ENCODE results near the gene SETD6.

Gene SETD6

GRCh38 chr16:58501242-58502131, 13.8 kb upstream of the SETD6 start (continued):
- TF ChIP-seq ZNF639 (tag by site-specific recombination; IDR thresholded peaks at IDR 0.05) (0 out of 2 replicates have a peak, but pooled peaks have one; percentile 6), RBAK (tag by site-specific recombination; IDR thresholded peaks at IDR 0.05) (no peak), ZNF202 (tag by site-specific recombination; IDR thresholded peaks at IDR 0.05; ENCODE audit: borderline replicate concordance) (no peak), WT1 (tag by site-specific recombination; IDR thresholded peaks at IDR 0.05) (no peak), SP2 (tag by site-specific recombination; IDR thresholded peaks at IDR 0.05) (peak; percentile 87), ZXDB (tag by site-specific recombination; IDR thresholded peaks at IDR 0.05) (peak; percentile 38), ZBTB8A (tag by site-specific recombination; IDR thresholded peaks at IDR 0.05) (peak; percentile 94), ZNF274 (IDR thresholded peaks at IDR 0.05; ENCODE audit: low read length) (no peak), ZNF274 (tag by site-specific recombination; IDR thresholded peaks at IDR 0.05; ENCODE audit: borderline replicate concordance) (no peak), ZNF473 (tag by site-specific recombination; IDR thresholded peaks at IDR 0.05) (no peak), ZNF701 (tag by site-specific recombination; IDR thresholded peaks at IDR 0.05) (no peak), HOXD13 (CRISPR knock-in tag; IDR thresholded peaks at IDR 0.05; ENCODE audit: borderline replicate concordance) (no peak), ZNF776 (tag by site-specific recombination; IDR thresholded peaks at IDR 0.05; ENCODE audit: borderline replicate concordance) (no peak), ZBTB17 (tag by site-specific recombination; IDR thresholded peaks at IDR 0.05) (peak; percentile 53; the same call in 1 of the 2 replicates), ZNF221 (tag by site-specific recombination; IDR thresholded peaks at IDR 0.05; ENCODE audit: borderline replicate concordance) (no peak), SP3 (tag by site-specific recombination; IDR thresholded peaks at IDR 0.05) (peak; percentile 80), ZNF777 (tag by site-specific recombination; IDR thresholded peaks at IDR 0.05; ENCODE audit: borderline replicate concordance) (no peak), ZBTB20 (tag by site-specific recombination; IDR thresholded peaks at IDR 0.05) (peak; percentile 99), ZNF223 (tag by site-specific recombination; IDR thresholded peaks at IDR 0.05) (no peak), YY1 (tag by site-specific recombination; IDR thresholded peaks at IDR 0.05) (no peak), ZNF169 (tag by site-specific recombination; IDR thresholded peaks at IDR 0.05) (no peak; the same call in 1 of the 2 replicates), YY2 (tag by site-specific recombination; IDR thresholded peaks at IDR 0.05) (no peak), ZNF155 (tag by site-specific recombination; IDR thresholded peaks at IDR 0.05) (no peak), PATZ1 (tag by site-specific recombination; IDR thresholded peaks at IDR 0.05) (peak; percentile 89), BCL6B (tag by site-specific recombination; IDR thresholded peaks at IDR 0.05) (no peak), ZBTB48 (tag by site-specific recombination; IDR thresholded peaks at IDR 0.05) (peak; percentile 98), KLF8 (tag by site-specific recombination; IDR thresholded peaks at IDR 0.05) (no peak; the same call in 1 of the 2 replicates), ZFHX2 (tag by site-specific recombination; conservative IDR thresholded peaks at IDR 0.05) (peak; percentile 91), ZNF792 (tag by site-specific recombination; IDR thresholded peaks at IDR 0.05) (peak; percentile 42; the same call in 1 of the 2 replicates), ZNF510 (tag by site-specific recombination; IDR thresholded peaks at IDR 0.05; ENCODE audit: insufficient replicate concordance) (no peak), ZNF335 (tag by site-specific recombination; conservative IDR thresholded peaks at IDR 0.05) (peak; percentile 100), KLF16 (tag by site-specific recombination; IDR thresholded peaks at IDR 0.05) (peak; percentile 69; the same call in 1 of the 2 replicates), ZNF670 (tag by site-specific recombination; IDR thresholded peaks at IDR 0.05; ENCODE audit: low read depth) (no peak), ZSCAN4 (tag by site-specific recombination; IDR thresholded peaks at IDR 0.05) (no peak), ZNF175 (tag by site-specific recombination; IDR thresholded peaks at IDR 0.05) (no peak), KLF1 (tag by site-specific recombination; IDR thresholded peaks at IDR 0.05) (peak; percentile 68)
